Ovary (tissue), 9 donors: Measurements from ENCODE around the gene CSF1R. TPM values are rescaled to one million over a fixed set of nuclear protein-coding genes. Genes with fewer than 3 reads are reported as not detected.
"Not testable (repeated sequence)": the region's sequence is repeated elsewhere in the genome, so short reads cannot be mapped to it uniquely, and the experiment has no call there.

Experiments
- DNase-seq, 5 donors: peaks; one replicate each; pipeline ENCODE4 v3.0.0-alpha.2; 2019 to 2020
- H3K27ac ChIP-seq, 2 donors: fragments of 200-600 bp; one replicate each; pipeline versions ENCODE4 v1.5.1 to v1.8.0; 2019 to 2022
- H3K27me3 ChIP-seq: fragments of 200-600 bp; one replicate; pipeline ENCODE4 v1.8.0; 2022
- H3K36me3 ChIP-seq: fragments of 200-600 bp; sonication (generic); one replicate; pipeline ENCODE4 v1.5.1; 2019
- H3K4me1 ChIP-seq: one replicate; pipeline ENCODE4 v1.8.1; 2013; ENCODE audit warnings: mild to moderate bottlenecking, moderate library complexity; ENCODE audit not compliant: insufficient read depth
- H3K4me3 ChIP-seq: fragments of 200-600 bp; sonication (generic); one replicate; pipeline ENCODE4 v1.5.1; 2017
- H3K9me3 ChIP-seq, 2 donors: fragments of 200-600 bp in 1 of 2; sonication (generic) in 1 of 2; one replicate each; pipeline versions ENCODE4 v1.5.1 to v1.8.1; 2013 to 2019; ENCODE audit warnings: mild to moderate bottlenecking in 1 of 2, moderate library complexity in 1 of 2
- EP300 ChIP-seq: sonication (generic); formaldehyde crosslinking; IDR thresholded peaks from one replicate; pipeline ENCODE4 v1.6.1; 2017; ENCODE audit warnings: antibody characterized with exemption
- POLR2A ChIP-seq: fragments of 450-650 bp; IDR thresholded peaks from one replicate; pipeline ENCODE4 v1.6.1; 2017; ENCODE audit warnings: antibody characterized with exemption, mild to moderate bottlenecking, moderate library complexity
- WGBS, 3 donors: extraction: QIAGEN DNeasy Blood & Tissue Kit in 1 of 3; methylation state at CpG; one replicate each; pipeline versions ENCODE4 v1.1.5 to v1.1.7; 2013 to 2017; 5-methylcytosine and 5-hydroxymethylcytosine counted together
- intact Hi-C, 4 donors: fragments of 100-400 bp; cut with DNase I; formaldehyde crosslinking; loops; one replicate each; pipeline versions ENCODE4 v1.11.0 to v1.15.1; 2022 to 2023
- polyA plus RNA-seq, 2 donors: library from polyadenylated mRNA; stranded (reverse); fragments of 200-250 nt in 1 of 2; fragments of 350-450 nt in 1 of 2; fragmentation: Illumina TruSeq in 1 of 2; extraction: RNeasy Lipid Tissue Mini Kit (QIAGEN cat#74804) in 1 of 2; gene quantifications; one replicate each; pipeline ENCODE4 v1.2.3, GENCODE V29; 2013 to 2014
- total RNA-seq, 7 donors: library from RNA; depleted of rRNA in 2 of 7; stranded (reverse); fragments of >200 nt in 2 of 7; fragmentation: NEBNext Ultra II Directional in 3 of 7; extraction: Animal tissue kit (Norgen Biotek cat#: 25700) in 3 of 7; gene quantifications; one replicate each; pipeline versions ENCODE4 v1.1.0 to v1.2.4, GENCODE V29; 2016 to 2023
- TF ChIP-seq, protein P1 (sequence below), 3 donors: fragments of 450-650 bp in 2 of 3; fragments of 200-600 bp in 1 of 3; IDR thresholded peaks; one replicate each; pipeline versions ENCODE4 v1.5.1 to v1.8.0; 2016 to 2022; ENCODE audit warnings: antibody characterized with exemption in 3 of 3, mild to moderate bottlenecking in 1 of 3
- donor health status: DM: no; HTN: no; CAD: no; lungs with moderate emphysema.
- donor health status: DM: no; HTN: no; CAD: no.
- donor health status: Bipolar disorder and iron deficiency.
- donor health status: DM: yes; HTN: yes; CAD: no.
- donor health status: DM: no; HTN: no; CAD: no.
- donor health status: DM: yes; HTN: yes; CAD: no.

CSF1R gene
- total and polyA plus RNA-seq, 9 donors: 7.6 to 41.9 (median 16.4) TPM

DNA sequence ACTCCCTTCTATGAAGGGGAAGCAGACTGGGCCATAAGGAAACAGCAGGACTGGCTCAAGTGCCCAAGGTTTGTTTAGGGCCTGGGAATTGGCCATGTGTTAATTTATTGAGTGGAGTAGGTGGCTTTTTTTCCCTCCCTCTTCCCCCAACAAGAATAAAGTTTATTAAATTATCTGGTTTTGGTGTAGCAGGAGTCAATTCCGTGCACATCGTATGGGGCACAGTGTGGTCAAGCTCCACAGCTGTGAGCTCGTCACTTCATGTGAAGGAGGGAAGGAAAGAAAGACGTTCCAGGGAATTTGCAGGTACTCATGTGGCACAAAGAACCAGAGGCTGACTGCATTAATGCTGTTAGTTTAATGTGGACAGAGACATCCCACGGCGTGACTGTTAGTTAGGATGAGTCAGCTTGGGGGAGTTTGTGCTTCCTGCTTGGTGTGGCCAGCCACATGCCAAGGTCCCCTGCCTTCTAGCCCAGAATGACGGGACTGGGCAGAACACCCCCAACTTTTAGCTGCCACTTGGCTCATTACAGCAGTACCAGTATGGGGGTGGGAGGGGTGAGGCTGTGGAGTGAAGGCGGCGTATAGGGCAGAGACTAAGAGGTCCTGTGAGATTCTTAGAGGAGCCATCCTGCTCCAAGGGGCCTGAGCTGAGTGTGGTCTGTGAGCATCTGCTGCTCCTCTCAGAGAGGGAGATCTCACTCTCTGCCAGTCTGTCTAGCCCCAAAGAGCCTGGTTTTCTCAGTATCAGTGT, 33.2 kb downstream of the CSF1R start:
- no peaks in the 10 kb centered on the region for H3K4me1 ChIP-seq
- no peak overlapping the region for H3K27ac ChIP-seq
- no peak for DNase-seq
- H3K9me3 ChIP-seq: no peaks in the 10 kb centered on the region
- H3K27me3 ChIP-seq: no peaks in the 10 kb centered on the region
- no peak for TF ChIP-seq POLR2A
- TF ChIP-seq EP300: no peak
- TF ChIP-seq, protein P1, sequence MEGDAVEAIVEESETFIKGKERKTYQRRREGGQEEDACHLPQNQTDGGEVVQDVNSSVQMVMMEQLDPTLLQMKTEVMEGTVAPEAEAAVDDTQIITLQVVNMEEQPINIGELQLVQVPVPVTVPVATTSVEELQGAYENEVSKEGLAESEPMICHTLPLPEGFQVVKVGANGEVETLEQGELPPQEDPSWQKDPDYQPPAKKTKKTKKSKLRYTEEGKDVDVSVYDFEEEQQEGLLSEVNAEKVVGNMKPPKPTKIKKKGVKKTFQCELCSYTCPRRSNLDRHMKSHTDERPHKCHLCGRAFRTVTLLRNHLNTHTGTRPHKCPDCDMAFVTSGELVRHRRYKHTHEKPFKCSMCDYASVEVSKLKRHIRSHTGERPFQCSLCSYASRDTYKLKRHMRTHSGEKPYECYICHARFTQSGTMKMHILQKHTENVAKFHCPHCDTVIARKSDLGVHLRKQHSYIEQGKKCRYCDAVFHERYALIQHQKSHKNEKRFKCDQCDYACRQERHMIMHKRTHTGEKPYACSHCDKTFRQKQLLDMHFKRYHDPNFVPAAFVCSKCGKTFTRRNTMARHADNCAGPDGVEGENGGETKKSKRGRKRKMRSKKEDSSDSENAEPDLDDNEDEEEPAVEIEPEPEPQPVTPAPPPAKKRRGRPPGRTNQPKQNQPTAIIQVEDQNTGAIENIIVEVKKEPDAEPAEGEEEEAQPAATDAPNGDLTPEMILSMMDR (IDR thresholded peaks at IDR 0.05): no peak
- WGBS, 3 donors: 68 to 72% (median 70%) methylated on average over 9 of the region's 9 CpGs
- intact Hi-C loops: no loop called here
- no peak overlapping the region for H3K4me3 ChIP-seq
- H3K36me3 ChIP-seq: no peaks in the 10 kb centered on the region

- 55 to 93% (median 91%) methylated on average over 4 to 6 of the region's 6 CpGs for WGBS, 3 donors
- no peak overlapping the region for H3K27ac ChIP-seq
- no peak overlapping the region for H3K4me3 ChIP-seq
- H3K36me3 ChIP-seq: no peaks in the 10 kb centered on the region
- no peaks in the 10 kb centered on the region for H3K9me3 ChIP-seq
- TF ChIP-seq POLR2A (no peak), EP300 (no peak)
- TF ChIP-seq, protein P1 (IDR thresholded peaks at IDR 0.05): no peak
- H3K4me1 ChIP-seq: peaks cover 4% of the 10 kb centered on the region
- intact Hi-C loops: no loop called here
- no peak for DNase-seq
- no peaks in the 10 kb centered on the region for H3K27me3 ChIP-seq
Measured at GRCh38 chr5:150052226-150052955, 34.0 kb downstream of the CSF1R start.

- Histone ChIP-seq H3K9me3 (no peaks in the 10 kb centered on the region), H3K4me1 (peaks cover 6% of the 10 kb centered on the region), H3K4me3 (no peak overlapping the region), H3K27me3 (no peaks in the 10 kb centered on the region), H3K36me3 (no peaks in the 10 kb centered on the region), H3K27ac (no peak overlapping the region)
- 85 to 92% (median 88%) methylated on average over 18 of the region's 18 CpGs for WGBS, 3 donors
- intact Hi-C loops: no loop called here
- no peak for TF ChIP-seq EP300
- no peak for DNase-seq
Measured at GRCh38 chr5:150051657-150052195, 34.6 kb downstream of the CSF1R start.

DNA sequence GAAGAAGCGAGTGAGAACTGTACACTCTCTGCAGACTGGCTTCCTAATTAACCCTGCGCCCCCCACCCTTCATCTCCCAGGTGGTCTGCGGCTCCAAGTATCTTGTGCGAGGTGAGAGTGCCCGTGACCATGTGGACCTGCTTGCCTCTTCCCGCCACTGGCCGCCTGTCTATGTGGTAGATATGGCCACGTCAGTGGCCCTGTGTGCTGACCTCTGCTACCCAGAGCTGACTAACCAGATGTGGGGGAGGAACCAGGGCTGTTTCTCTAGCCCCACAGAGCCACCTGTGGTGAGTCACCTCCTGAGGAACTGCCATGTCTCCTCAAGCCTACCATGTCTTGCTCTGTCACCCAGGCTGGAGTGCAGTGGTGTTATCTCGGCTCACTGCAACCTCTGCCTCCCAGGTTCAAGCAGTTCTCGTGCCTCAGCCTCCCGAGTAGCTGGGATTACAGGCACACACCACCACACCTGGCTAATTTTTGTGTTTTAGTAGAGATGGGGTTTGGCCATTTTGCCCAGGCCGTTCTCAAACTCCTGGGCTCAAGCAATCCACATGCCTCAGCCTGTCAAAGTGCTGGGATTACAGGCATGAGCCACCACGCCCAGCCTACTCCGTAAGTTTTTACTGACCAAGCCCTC, 36.1 kb downstream of the CSF1R start:
- intact Hi-C loops, H3K36me3 ChIP-seq, DNase-seq, H3K27ac ChIP-seq, H3K4me1 ChIP-seq, H3K9me3 ChIP-seq, H3K4me3 ChIP-seq, H3K27me3 ChIP-seq: not testable (repeated sequence)
- 85 to 90% (median 88%) methylated on average over 14 of the region's 14 CpGs for WGBS, 3 donors

GRCh38 chr5:150046031-150046430, 40.3 kb downstream of the CSF1R start:
- Histone ChIP-seq H3K27ac (no peak overlapping the region), H3K9me3 (no peaks in the 10 kb centered on the region), H3K4me1 (peaks cover 10% of the 10 kb centered on the region), H3K36me3 (no peaks in the 10 kb centered on the region), H3K4me3 (no peak overlapping the region), H3K27me3 (no peaks in the 10 kb centered on the region)
- intact Hi-C loops: no loop called here
- no peak for DNase-seq
- no peak for TF ChIP-seq POLR2A
- TF ChIP-seq, protein P1 (IDR thresholded peaks at IDR 0.05): no peak
- TF ChIP-seq EP300: no peak
- WGBS, 3 donors: 96 to 99% (median 97%) methylated on average over 6 of the region's 6 CpGs
